Activated CD4-positive, alpha-beta T cell treated with anti-CD3 and anti-CD28 coated beads, Interleukin-2, amount 50 U/mL, for 48 hours (primary cell): Measurements from ENCODE around the gene EML6.

ENCODE experiments used
- DNase-seq, 2 experiments: peaks; one replicate each; pipeline ENCODE4 v3.0.0-alpha.2; 2020

EML6 gene

GRCh38 chr2:54887850-54888545, 164.5 kb downstream of the EML6 start:
- no peak for DNase-seq

GRCh38 chr2:54889053-54889452, 165.6 kb downstream of the EML6 start:
- no peak for DNase-seq

DNA sequence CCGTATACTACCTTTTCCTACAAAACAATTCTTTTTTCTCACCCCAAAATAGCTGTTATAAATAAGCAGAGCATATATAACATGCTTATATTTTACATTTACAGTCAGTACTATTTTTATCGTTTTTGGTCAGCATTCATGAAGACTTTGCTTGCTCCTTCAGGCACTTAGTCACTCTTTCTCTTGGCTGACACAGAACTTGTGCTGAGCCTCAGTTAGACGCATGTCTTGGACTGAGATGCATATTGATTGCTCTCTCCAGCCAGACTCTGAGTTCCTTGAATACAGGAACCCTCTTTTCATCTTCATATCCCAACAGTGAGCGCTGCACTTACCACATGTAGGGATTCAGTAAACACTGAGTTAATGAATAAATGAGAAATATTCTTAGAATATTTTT, 168.4 kb downstream of the EML6 start:
- no peak for DNase-seq

DNA sequence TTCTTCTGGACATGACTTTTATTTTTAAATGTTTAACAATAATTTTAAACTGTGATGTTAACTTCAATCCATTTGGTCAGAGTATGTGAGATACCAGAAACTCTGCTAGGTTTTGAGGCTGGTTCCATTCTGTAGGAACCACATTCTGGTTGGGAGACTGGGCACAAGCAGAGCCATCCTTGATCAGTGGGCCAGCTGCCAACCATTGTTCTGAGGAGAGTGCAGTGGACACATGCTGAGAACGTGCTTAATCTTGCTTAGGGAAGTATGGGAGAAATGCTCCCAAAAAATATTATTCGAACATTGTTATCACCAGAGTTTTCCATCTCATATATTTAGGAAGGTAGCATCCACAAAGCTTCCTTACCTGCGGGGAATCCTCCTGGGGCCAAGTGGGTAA, 171.0 kb downstream of the EML6 start:
- DNase-seq = no peak

- no peak for DNase-seq
Measured at GRCh38 chr2:54895730-54896129, 172.3 kb downstream of the EML6 start.

GRCh38 chr2:54897420-54898310, 174.2 kb downstream of the EML6 start:
- DNase-seq = peak; percentile 4 to 8

DNA sequence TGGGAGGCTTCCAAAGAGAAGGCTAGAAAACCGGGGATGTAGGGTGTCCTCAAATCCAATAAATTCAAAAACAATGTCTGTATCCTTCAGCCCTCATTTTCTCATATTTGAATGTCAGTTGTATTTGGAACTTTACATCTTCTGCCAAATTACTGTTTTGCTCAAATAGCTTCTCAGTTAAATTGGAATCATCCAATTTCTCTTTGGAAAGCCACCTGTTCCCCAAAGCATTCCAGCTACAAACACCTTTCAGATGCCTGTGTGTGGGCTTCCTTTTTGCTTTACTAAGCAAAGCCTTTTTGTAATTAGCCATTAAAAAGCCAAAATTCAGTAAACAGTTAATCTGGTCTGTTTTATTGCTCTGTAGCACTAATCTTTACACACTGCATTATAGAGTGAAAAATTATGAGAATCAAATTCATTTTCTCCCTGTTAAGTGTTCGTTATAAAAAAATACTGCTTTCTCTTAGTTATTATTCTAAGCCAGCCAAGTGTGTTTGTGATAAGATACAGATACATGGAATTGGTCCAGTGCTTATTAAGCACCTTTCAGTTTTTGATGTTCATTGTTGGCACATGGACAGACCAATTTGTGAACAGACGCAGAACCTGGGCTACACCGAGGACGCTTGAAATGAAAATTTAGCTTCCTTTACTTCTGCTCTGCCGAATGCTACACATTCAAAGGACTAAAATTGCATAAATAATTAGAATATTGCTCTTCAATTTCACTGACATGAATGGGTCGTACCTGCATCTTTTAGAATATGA, 175.2 kb downstream of the EML6 start:
- DNase-seq = no peak

DNA sequence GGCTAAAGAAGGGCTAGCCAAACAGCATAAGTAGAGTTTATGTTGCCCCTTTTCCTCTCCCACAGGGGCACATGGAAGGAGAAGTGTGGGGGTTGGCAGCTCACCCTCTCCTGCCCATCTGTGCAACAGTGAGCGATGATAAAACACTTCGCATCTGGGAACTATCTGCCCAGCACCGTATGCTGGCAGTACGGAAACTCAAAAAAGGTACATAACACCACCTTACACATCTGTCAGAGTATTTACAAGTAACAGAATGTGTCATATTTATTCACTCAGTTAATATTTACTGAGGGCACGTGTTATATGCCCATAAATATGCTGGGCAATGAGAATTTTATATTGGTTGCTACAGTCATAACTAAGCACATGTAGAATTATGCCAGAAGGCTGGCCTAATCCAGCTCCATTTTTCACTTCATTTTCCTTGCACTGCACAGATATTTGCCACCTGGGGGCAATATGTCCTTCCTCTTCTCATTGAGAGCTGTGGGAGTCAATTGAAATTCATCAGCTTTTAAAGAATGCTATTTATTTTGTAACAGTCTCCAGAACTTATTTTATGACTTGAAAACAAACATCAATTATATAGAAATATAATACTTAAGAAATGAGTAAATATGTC, 176.2 kb downstream of the EML6 start:
- DNase-seq = no peak

GRCh38 chr2:54901224-54901986, 177.9 kb downstream of the EML6 start:
- no peak for DNase-seq

DNA sequence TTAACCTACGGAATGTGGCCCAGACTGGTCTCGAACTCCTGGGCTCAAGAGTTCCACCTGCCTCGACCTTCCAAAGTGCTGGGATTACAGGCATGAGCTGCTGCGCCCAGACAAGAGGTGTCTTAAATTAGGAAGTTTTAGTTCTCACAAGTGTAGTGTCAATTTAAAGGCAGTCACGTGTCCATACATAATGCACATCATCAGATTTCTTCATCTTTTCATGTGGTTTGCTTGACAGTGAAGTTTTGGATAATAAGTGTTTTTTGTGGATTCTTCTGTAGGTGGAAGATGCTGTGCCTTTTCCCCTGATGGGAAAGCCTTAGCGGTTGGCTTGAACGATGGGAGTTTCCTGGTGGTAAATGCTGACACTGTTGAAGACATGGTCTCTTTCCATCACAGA, 179.3 kb downstream of the EML6 start:
- no peak for DNase-seq

GRCh38 chr2:54903736-54904554, 180.5 kb downstream of the EML6 start:
- DNase-seq = peak; percentile 55 to 67

GRCh38 chr2:54904836-54905235, 181.4 kb downstream of the EML6 start:
- DNase-seq = no peak

DNA sequence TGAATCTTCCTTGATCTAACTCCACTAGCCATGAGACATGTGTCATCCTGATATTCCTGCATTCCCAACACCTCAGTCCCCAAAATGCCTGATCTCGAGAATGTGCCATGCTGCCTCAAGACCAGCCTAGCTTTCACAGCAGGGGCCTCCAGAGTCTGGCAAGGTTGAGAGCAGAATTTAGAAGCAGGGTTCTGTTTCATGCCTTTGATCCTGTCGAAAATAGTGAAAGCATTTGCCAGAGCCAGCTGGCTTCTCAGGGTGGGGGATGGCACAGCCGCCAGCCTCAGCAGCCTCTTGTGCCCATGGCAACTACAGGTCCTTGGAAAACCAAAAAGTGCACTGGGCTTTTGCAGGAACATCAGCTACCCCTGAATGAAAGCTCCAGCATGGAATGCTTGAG, 183.3 kb downstream of the EML6 start:
- DNase-seq = no peak

- DNase-seq = no peak
Measured at GRCh38 chr2:54907663-54908062, 184.2 kb downstream of the EML6 start.

GRCh38 chr2:54908591-54908990, 185.1 kb downstream of the EML6 start:
- DNase-seq = no peak

DNA sequence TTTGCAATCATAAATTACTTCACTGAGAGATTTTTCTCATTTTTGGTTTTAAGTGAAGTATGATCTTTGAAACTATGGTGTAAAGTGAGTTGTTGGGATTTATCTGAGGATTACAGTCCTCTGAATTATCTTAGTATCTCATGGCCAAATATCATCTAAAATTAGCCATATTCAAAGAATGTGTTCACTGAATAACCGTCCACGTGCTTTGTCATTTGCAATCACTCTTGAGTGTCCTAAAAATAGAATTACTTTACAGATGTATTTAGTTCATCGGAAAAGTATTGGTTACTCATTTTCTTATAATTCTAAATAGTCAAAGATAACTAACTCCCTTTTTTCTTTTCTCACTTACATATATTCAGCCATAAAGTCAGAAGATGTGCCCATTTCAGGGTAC, 185.5 kb downstream of the EML6 start:
- DNase-seq = no peak

DNA sequence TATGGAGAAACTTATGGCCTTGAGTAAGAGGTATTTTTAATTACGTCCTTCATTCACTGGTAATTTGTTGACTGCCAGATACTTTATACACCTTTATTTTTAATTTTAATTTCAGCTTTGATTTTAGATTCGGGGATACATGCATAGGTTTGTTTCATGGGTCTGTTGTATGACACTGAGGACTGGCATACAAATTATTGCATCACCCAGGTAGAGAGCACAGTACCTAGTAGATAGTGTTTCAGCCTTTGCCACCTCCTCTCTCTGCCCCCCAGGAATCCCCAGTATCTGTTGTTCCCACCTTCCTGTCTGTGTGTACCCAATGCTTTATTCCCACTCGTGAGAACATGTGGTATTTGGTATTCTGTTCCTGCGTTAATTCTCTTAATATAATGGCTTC, 188.8 kb downstream of the EML6 start:
- DNase-seq = no peak

DNA sequence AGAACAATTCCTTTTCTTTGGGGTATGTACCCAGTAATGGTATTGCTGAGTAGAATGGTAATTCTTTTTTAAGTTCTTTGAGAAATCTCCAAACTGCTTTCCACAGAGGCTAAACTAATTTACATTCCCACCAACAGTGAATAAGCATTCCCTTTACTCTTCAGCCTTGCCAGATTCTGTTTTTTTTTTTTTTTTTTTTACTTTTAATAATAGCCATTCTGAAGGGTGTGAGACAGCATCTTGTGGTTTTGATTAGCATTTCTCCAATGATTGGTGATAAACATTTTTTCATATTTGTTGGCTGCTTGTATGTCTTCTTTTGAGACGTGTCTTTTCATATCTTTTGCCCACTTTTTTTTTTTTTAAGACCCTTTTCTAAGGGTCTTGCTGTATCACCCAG, 189.4 kb downstream of the EML6 start:
- DNase-seq = no peak

GRCh38 chr2:54914637-54915036, 191.2 kb downstream of the EML6 start:
- DNase-seq = no peak

GRCh38 chr2:54915101-54915500, 191.6 kb downstream of the EML6 start:
- no peak for DNase-seq

DNA sequence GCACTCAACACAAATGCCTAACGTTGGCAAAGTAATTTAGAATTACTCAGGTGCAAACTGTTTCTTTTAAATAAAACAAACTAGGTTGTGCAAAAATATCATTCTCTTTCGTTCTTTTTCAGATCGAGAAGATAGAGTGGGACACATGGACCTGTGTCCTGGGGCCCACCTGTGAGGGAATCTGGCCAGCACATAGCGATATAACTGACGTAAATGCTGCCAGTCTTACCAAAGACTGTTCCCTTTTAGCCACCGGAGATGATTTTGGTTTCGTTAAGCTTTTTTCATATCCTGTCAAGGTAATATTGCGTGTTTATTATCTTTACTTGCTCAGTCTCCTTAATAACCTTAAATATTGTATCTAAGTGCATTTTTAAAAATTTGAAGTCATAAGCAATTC, 193.2 kb downstream of the EML6 start:
- DNase-seq = no peak
